Kidney (tissue), 14 donors: ENCODE data around the gene RELL1. TPM values are rescaled to one million over a fixed set of nuclear protein-coding genes. Genes with fewer than 3 reads are reported as not detected.

Experiments
- DNase-seq, 5 donors: peaks; one replicate each; pipeline ENCODE4 v3.0.0-alpha.2; 2013 to 2020
- FAIRE-seq: peaks from 2 replicates; lab custom pipeline; 2012; peaks lifted over from hg19 to GRCh38; lab: Jason Lieb, UNC
- H3K27ac ChIP-seq, 2 donors: one replicate each; pipeline ENCODE4 v1.7.0; 2013; ENCODE audit warnings: low read depth in 2 of 2, low read length in 2 of 2, inconsistent platforms in 1 of 2
- H3K27me3 ChIP-seq: one replicate; pipeline ENCODE4 v1.7.1; 2013; ENCODE audit warnings: low read length, inconsistent platforms; ENCODE audit not compliant: control insufficient read depth, insufficient read depth
- H3K36me3 ChIP-seq, 3 donors: one replicate each; pipeline versions ENCODE4 v1.7.0 to v1.7.1; 2013; ENCODE audit warnings: low read length in 3 of 3, control low read depth in 1 of 3, inconsistent platforms in 1 of 3; ENCODE audit not compliant: insufficient read depth in 3 of 3, control insufficient read depth in 2 of 3
- H3K4me1 ChIP-seq, 3 donors: one replicate each; pipeline versions ENCODE4 v1.7.0 to v1.7.1; 2013; ENCODE audit warnings: low read length in 3 of 3, inconsistent platforms in 1 of 3, low read depth in 1 of 3; ENCODE audit not compliant: control insufficient read depth in 2 of 3, insufficient read depth in 2 of 3
- H3K4me3 ChIP-seq, 3 donors: one replicate each; pipeline versions ENCODE4 v1.7.0 to v1.8.1; 2013; ENCODE audit warnings: low read length in 3 of 3, control low read depth in 1 of 3, inconsistent platforms in 1 of 3
- H3K9ac ChIP-seq, 3 donors: one replicate each; pipeline versions ENCODE4 v1.7.0 to v1.7.1; 2013; ENCODE audit warnings: low read length in 3 of 3, control low read depth in 1 of 3, inconsistent platforms in 1 of 3
- H3K9me3 ChIP-seq, 3 donors: one replicate each; pipeline versions ENCODE4 v1.7.0 to v1.7.1; 2013; ENCODE audit warnings: low read length in 3 of 3, control low read depth in 1 of 3, inconsistent platforms in 1 of 3; ENCODE audit not compliant: control insufficient read depth in 2 of 3, insufficient read depth in 1 of 3
- CTCF ChIP-seq: IDR thresholded peaks from 3 replicates; pipeline ENCODE4 v1.5.1; 2012; ENCODE audit warnings: mild to moderate bottlenecking, moderate library complexity, borderline replicate concordance; ENCODE audit not compliant: insufficient read depth; ENCODE audit errors: extremely low read depth
- intact Hi-C: fragments of 100-400 bp; cut with DNase I; formaldehyde crosslinking; loops from one replicate; pipeline ENCODE4 v1.11.1; 2022
- polyA plus RNA-seq: library from polyadenylated mRNA; stranded (reverse); fragments of 350-450 nt; fragmentation: Illumina TruSeq; extraction: RNeasy Lipid Tissue Mini Kit (QIAGEN cat#74804); gene quantifications from one replicate; pipeline ENCODE4 v1.2.3, GENCODE V29; 2014; ENCODE audit warnings: low read depth, low replicate concordance; ENCODE audit not compliant: insufficient read depth
- total RNA-seq: library from RNA; stranded (reverse); fragmentation: NEBNext Ultra II Directional; extraction: Animal tissue kit (Norgen Biotek cat#: 25700); gene quantifications from one replicate; pipeline ENCODE4 v1.2.1, GENCODE V29; 2021
- donor health status: control.
- donor health status: control.
- donor health status: control.
- donor health status: control.
- donor health status: control.
- donor health status: DM: yes; HTN: yes; CAD: no.
- donor health status: Normal renal cell carcinoma (clear cell type).

The RELL1 gene
- total and polyA plus RNA-seq, 2 donors from 2014 or later = 1.4 to 38.4 TPM

GRCh38 chr4:37685823-37686372, 278 bp downstream of the RELL1 start:
- Histone ChIP-seq H3K9ac (peak overlapping the region; percentile 20 to 79 (median 70)), H3K27ac (peak overlapping the region; percentile 90 to 97), H3K4me3 (peak overlapping the region; percentile 69 to 77 (median 71)), H3K36me3 (no peaks in the 10 kb centered on the region), H3K9me3 (no peaks in the 10 kb centered on the region), H3K27me3 (no peaks in the 10 kb centered on the region), H3K4me1 (peaks cover 3 to 14% (median 4%) of the 10 kb centered on the region in 3 donors)
- no peak for FAIRE-seq
- no peak for TF ChIP-seq CTCF
- DNase-seq = peak in 1 of 5 donors; percentile 80
- intact Hi-C loops = no loop called here

DNA sequence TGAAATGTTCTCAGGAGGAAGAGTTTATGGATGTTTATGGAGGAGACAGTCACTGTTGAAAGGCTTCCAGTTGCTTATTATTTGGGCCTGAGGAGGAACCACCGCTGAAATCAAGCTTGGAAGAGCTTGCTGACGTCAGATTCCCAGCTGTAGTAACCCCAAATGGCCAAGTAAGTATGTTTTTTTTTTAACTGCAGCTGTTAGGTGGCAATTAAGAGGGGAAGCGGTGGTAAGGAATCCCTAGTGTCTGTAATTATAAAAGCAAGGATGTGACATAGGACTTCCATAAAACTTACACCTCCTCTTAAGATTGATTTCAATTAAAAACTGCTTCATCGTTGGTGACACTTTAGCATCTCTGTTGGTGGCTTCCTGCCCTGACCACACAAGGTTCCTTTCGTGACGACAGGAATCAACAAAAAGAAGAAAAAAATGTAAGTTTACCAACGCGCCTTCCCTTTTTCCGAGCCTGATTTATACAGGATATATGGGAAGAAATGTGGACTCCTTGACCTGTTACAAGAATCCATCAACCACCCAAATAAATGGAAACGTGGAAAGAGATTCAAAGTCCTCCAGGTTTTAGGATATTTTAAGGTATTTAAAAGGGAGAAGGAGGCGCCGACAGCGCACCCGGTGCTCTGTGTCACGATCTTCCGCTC, 884 bp downstream of the RELL1 start:
- intact Hi-C loops = no loop called here
- H3K9ac ChIP-seq = peak overlapping the region; percentile 20 to 79 (median 70)
- no peaks in the 10 kb centered on the region for H3K27me3 ChIP-seq
- H3K4me1 ChIP-seq = peaks cover 3 to 14% (median 4%) of the 10 kb centered on the region in 3 donors
- peak in 2 of 5 donors; percentile 72 to 76 for DNase-seq
- peak overlapping the region; percentile 90 to 97 for H3K27ac ChIP-seq
- no peaks in the 10 kb centered on the region for H3K9me3 ChIP-seq
- no peak for TF ChIP-seq CTCF
- H3K4me3 ChIP-seq = peak overlapping the region; percentile 69 to 77 (median 71)
- H3K36me3 ChIP-seq = no peaks in the 10 kb centered on the region
- no peak for FAIRE-seq

GRCh38 chr4:37684154-37684553, 2.0 kb downstream of the RELL1 start:
- H3K4me3 ChIP-seq = peak overlapping the region in 1 of 3 donors; percentile 10
- H3K4me1 ChIP-seq = peaks cover 3 to 12% (median 4%) of the 10 kb centered on the region in 3 donors
- TF ChIP-seq CTCF = no peak
- H3K27me3 ChIP-seq = no peaks in the 10 kb centered on the region
- H3K27ac ChIP-seq = no peak overlapping the region
- H3K9me3 ChIP-seq = no peaks in the 10 kb centered on the region
- intact Hi-C loops = no loop called here
- no peak overlapping the region for H3K9ac ChIP-seq
- FAIRE-seq = no peak
- H3K36me3 ChIP-seq = no peaks in the 10 kb centered on the region
- no peak for DNase-seq
